Measurements from ENCODE around the gene CCR6. TPM values are rescaled to one million over a fixed set of nuclear protein-coding genes. Genes with fewer than 3 reads are reported as not detected.
A peak's percentile ranks its signal among the peaks of the same experiment; 100 is the strongest.

Gene CCR6
- total and polyA plus RNA-seq, 2 experiments from 2014 or later: not detected

- H3K9ac ChIP-seq: no peak overlapping the region
Observed at GRCh38 chr6:167153521-167153959, 30.6 kb downstream of the CCR6 start.

DNA sequence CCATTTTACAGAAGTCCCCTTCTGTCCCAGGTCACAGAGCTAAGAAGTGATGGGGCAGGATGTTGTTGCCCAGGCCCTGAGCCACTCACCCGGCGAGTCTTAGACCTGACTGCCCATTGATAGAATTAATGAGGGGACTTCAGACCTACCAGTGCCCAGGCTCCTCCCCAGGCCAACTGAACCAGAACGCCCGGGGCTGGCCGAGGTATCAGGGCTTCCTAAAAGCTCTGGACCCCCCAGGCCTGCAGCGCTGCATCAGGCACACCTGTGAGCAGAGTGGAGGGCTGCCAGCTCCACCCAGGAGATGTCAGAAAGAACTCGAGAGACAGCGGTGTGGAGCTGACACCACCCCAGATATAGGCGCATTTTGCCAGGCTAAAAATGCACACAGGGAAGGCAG, 31.4 kb downstream of the CCR6 start:
- no peak overlapping the region for H3K4me2 ChIP-seq (ENCODE audit: unreplicated experiment)
- in situ Hi-C loops (cut with MboI): no loop called here
- H3K9me3 ChIP-seq (ENCODE audit: low read depth): no peaks in the 10 kb centered on the region
- no peaks in the 10 kb centered on the region for H3F3A ChIP-seq (ENCODE audit: insufficient read depth)
- H2AFZ ChIP-seq: no peak overlapping the region
- no peaks in the 10 kb centered on the region for H3K36me3 ChIP-seq (ENCODE audit: low read depth)
- TF ChIP-seq EZH2phosphoT487 (IDR thresholded peaks at IDR 0.05; ENCODE audit: insufficient read depth, low read depth) (no peak), EZH2 (IDR thresholded peaks at IDR 0.05; ENCODE audit: insufficient read depth, poor library complexity, severe bottlenecking) (no peak)
- WGBS, 2 experiments (ENCODE audit: low coverage in 1 of 2, low lambda C conversion rate in 2 of 2, missing lambda C conversion rate in 2 of 2): 44 to 45% methylated on average over 9 of the region's 9 CpGs
- H3K79me2 ChIP-seq (ENCODE audit: insufficient read depth): no peaks in the 10 kb centered on the region
- H3K4me1 ChIP-seq (ENCODE audit: insufficient read depth): no peaks in the 10 kb centered on the region
- no peaks in the 10 kb centered on the region for H4K20me1 ChIP-seq (ENCODE audit: insufficient read depth)
- H3K9ac ChIP-seq: no peak overlapping the region
- H3K27me3 ChIP-seq (replicated peaks; ENCODE audit: insufficient read depth): no peaks in the 10 kb centered on the region
- H3K4me3 ChIP-seq: no peak overlapping the region
- H3K27ac ChIP-seq: no peak overlapping the region
- no peak for DNase-seq
- H3K9me2 ChIP-seq (ENCODE audit: insufficient read depth): no peaks in the 10 kb centered on the region

More at GRCh38 chr6:167153521-167153959, 30.6 kb downstream of the CCR6 start:
- Histone ChIP-seq H3F3A (ENCODE audit: insufficient read depth) (no peaks in the 10 kb centered on the region), H3K4me2 (ENCODE audit: unreplicated experiment) (no peak overlapping the region), H2AFZ (no peak overlapping the region), H3K4me3 (no peak overlapping the region), H3K4me1 (ENCODE audit: insufficient read depth) (no peaks in the 10 kb centered on the region), H4K20me1 (ENCODE audit: insufficient read depth) (no peaks in the 10 kb centered on the region), H3K79me2 (ENCODE audit: insufficient read depth) (no peaks in the 10 kb centered on the region), H3K27ac (no peak overlapping the region), H3K27me3 (replicated peaks; ENCODE audit: insufficient read depth) (no peaks in the 10 kb centered on the region), H3K9me3 (ENCODE audit: low read depth) (no peaks in the 10 kb centered on the region), H3K36me3 (ENCODE audit: low read depth) (no peaks in the 10 kb centered on the region), H3K9me2 (ENCODE audit: insufficient read depth) (no peaks in the 10 kb centered on the region)
- 27% methylated on average over 13 of the region's 13 CpGs for WGBS, 2 experiments (ENCODE audit: low coverage in 1 of 2, low lambda C conversion rate in 2 of 2, missing lambda C conversion rate in 2 of 2)
- peak; percentile 29 for DNase-seq
- in situ Hi-C loops (cut with MboI): no loop called here
- TF ChIP-seq EZH2 (IDR thresholded peaks at IDR 0.05; ENCODE audit: insufficient read depth, poor library complexity, severe bottlenecking) (no peak), EZH2phosphoT487 (IDR thresholded peaks at IDR 0.05; ENCODE audit: insufficient read depth, low read depth) (no peak)

- no peaks in the 10 kb centered on the region for H3K9me2 ChIP-seq (ENCODE audit: insufficient read depth)
- H3F3A ChIP-seq (ENCODE audit: insufficient read depth): no peaks in the 10 kb centered on the region
- no peak overlapping the region for H3K9ac ChIP-seq
- 12 to 22% methylated on average over 2 of the region's 2 CpGs for WGBS, 2 experiments (ENCODE audit: low coverage in 1 of 2, low lambda C conversion rate in 2 of 2, missing lambda C conversion rate in 2 of 2)
- no peak overlapping the region for H3K27ac ChIP-seq
- H3K4me3 ChIP-seq: no peak overlapping the region
- no peaks in the 10 kb centered on the region for H3K79me2 ChIP-seq (ENCODE audit: insufficient read depth)
- no peaks in the 10 kb centered on the region for H4K20me1 ChIP-seq (ENCODE audit: insufficient read depth)
- no peak overlapping the region for H3K4me2 ChIP-seq (ENCODE audit: unreplicated experiment)
- H3K36me3 ChIP-seq (ENCODE audit: low read depth): no peaks in the 10 kb centered on the region
- no peak for DNase-seq
- H3K4me1 ChIP-seq (ENCODE audit: insufficient read depth): no peaks in the 10 kb centered on the region
- H3K27me3 ChIP-seq (replicated peaks; ENCODE audit: insufficient read depth): no peaks in the 10 kb centered on the region
- no peak for TF ChIP-seq EZH2phosphoT487 (IDR thresholded peaks at IDR 0.05; ENCODE audit: insufficient read depth, low read depth)
- no peak overlapping the region for H2AFZ ChIP-seq
- in situ Hi-C loops (cut with MboI): no loop called here
- no peaks in the 10 kb centered on the region for H3K9me3 ChIP-seq (ENCODE audit: low read depth)
Observed at GRCh38 chr6:167154895-167155294, 32.0 kb downstream of the CCR6 start.

GRCh38 chr6:167157414-167157813, 34.5 kb downstream of the CCR6 start:
- Histone ChIP-seq H3K79me2 (ENCODE audit: insufficient read depth) (no peaks in the 10 kb centered on the region), H4K20me1 (ENCODE audit: insufficient read depth) (no peaks in the 10 kb centered on the region), H3K4me2 (ENCODE audit: unreplicated experiment) (no peak overlapping the region), H3K36me3 (ENCODE audit: low read depth) (no peaks in the 10 kb centered on the region), H2AFZ (no peak overlapping the region), H3K9me3 (ENCODE audit: low read depth) (no peaks in the 10 kb centered on the region), H3K27ac (no peak overlapping the region), H3K27me3 (replicated peaks; ENCODE audit: insufficient read depth) (no peaks in the 10 kb centered on the region), H3K9me2 (ENCODE audit: insufficient read depth) (no peaks in the 10 kb centered on the region), H3F3A (ENCODE audit: insufficient read depth) (no peaks in the 10 kb centered on the region), H3K4me3 (no peak overlapping the region), H3K9ac (no peak overlapping the region), H3K4me1 (ENCODE audit: insufficient read depth) (no peaks in the 10 kb centered on the region)
- in situ Hi-C loops (cut with MboI): no loop called here
- TF ChIP-seq EZH2phosphoT487 (IDR thresholded peaks at IDR 0.05; ENCODE audit: insufficient read depth, low read depth) (no peak), EZH2 (IDR thresholded peaks at IDR 0.05; ENCODE audit: insufficient read depth, poor library complexity, severe bottlenecking) (no peak)
- 60% methylated on average over 18 to 19 of the region's 19 CpGs for WGBS, 2 experiments (ENCODE audit: low coverage in 1 of 2, low lambda C conversion rate in 2 of 2, missing lambda C conversion rate in 2 of 2)
- no peak for DNase-seq

DNA sequence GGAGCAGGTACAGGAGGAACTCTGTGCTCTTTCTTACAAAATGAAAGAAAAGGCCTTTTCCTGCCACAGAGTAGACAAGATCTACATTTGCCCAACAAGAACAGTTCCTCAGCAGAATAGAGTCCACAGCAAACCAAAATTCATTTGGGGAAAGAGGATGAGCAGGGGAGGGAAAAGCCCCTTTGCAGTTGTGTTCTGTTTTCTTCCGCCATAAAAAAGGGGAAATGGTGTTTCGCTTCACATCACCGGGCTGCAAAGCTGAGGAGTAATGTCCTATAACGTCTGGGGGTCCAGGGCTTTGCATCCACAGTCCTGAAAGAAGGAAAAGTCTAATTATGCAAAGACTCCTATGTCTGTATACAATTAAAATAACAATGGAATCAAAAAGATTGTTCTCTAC, 35.0 kb downstream of the CCR6 start, which contains the start of gene GPR31:
Gene GPR31, minus strand, starts transcription at position 118 of the 400 bp plus-strand sequence. CDS start 149 bp downstream, outside the sequence.
- DNase-seq: no peak
- Histone ChIP-seq H3K79me2 (ENCODE audit: insufficient read depth) (no peaks in the 10 kb centered on the region), H3K4me1 (ENCODE audit: insufficient read depth) (no peaks in the 10 kb centered on the region), H3K9me2 (ENCODE audit: insufficient read depth) (no peaks in the 10 kb centered on the region), H3K4me2 (ENCODE audit: unreplicated experiment) (no peak within 1 kb of the TSS), H3K9me3 (ENCODE audit: low read depth) (no peaks in the 10 kb centered on the region), H3K27me3 (replicated peaks; ENCODE audit: insufficient read depth) (no peaks in the 10 kb centered on the region), H3K27ac (no peak within 1 kb of the TSS), H3K9ac (no peak within 1 kb of the TSS), H3F3A (ENCODE audit: insufficient read depth) (no peaks in the 10 kb centered on the region), H3K4me3 (no peak within 1 kb of the TSS), H3K36me3 (ENCODE audit: low read depth) (no peaks in the 10 kb centered on the region), H2AFZ (no peak within 1 kb of the TSS), H4K20me1 (ENCODE audit: insufficient read depth) (no peaks in the 10 kb centered on the region)
- no peak for TF ChIP-seq EZH2 (IDR thresholded peaks at IDR 0.05; ENCODE audit: insufficient read depth, poor library complexity, severe bottlenecking)
- no peak for TF ChIP-seq EZH2phosphoT487 (IDR thresholded peaks at IDR 0.05; ENCODE audit: insufficient read depth, low read depth)
- in situ Hi-C loops (cut with MboI): no loop called here
- 40 to 48% methylated on average over 4 of the region's 4 CpGs for WGBS, 2 experiments (ENCODE audit: low coverage in 1 of 2, low lambda C conversion rate in 2 of 2, missing lambda C conversion rate in 2 of 2)

Measured in GM23248 (cell line).